Adrenal gland (tissue), 5 donors: Measurements from ENCODE around the gene LYRM4.

Experiments used
- POLR2A ChIP-seq, 2 donors: fragments of 450-650 bp; IDR thresholded peaks; one replicate each; pipeline ENCODE4 v1.6.1; 2017; ENCODE audit warnings: antibody characterized with exemption in 2 of 2, mild to moderate bottlenecking in 2 of 2, moderate library complexity in 1 of 2
- TF ChIP-seq, protein P1 (sequence below), 6 experiments: fragments of 450-650 bp in 4 of 6; fragments of 200-600 bp in 2 of 6; sonication (generic) in 1 of 6; IDR thresholded peaks; 1 replicate in 5 of 6; 2 replicates in 1 of 6; pipeline versions ENCODE4 v1.5.1 to v1.8.0; 2016 to 2021; ENCODE audit warnings: antibody characterized with exemption in 6 of 6, mild to moderate bottlenecking in 2 of 6, moderate library complexity in 1 of 6
- donor health status: DM: no; HTN: no; CAD: no.

DNA sequence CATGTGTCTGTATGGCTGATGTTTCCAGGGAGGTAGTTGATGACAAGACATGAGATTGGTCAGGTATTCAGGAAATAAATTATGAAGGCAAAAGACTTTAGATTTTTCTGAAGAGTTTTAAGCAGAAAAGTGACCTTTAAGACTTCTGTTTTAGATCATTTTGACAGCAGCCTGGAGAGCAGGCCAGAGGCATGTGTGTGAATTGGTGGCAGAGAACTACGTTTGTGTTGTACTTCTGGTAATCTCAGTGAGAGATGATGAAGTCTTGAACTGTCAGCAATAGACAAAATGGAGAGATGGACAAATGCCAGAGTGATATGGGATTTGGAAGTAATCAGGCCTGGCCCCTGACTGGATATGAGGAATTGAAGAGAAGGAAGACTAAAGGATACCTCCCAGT, 31.4 kb upstream of the LYRM4 start:
- TF ChIP-seq POLR2A (IDR thresholded peaks at IDR 0.05), result no peak
- TF ChIP-seq, protein P1, sequence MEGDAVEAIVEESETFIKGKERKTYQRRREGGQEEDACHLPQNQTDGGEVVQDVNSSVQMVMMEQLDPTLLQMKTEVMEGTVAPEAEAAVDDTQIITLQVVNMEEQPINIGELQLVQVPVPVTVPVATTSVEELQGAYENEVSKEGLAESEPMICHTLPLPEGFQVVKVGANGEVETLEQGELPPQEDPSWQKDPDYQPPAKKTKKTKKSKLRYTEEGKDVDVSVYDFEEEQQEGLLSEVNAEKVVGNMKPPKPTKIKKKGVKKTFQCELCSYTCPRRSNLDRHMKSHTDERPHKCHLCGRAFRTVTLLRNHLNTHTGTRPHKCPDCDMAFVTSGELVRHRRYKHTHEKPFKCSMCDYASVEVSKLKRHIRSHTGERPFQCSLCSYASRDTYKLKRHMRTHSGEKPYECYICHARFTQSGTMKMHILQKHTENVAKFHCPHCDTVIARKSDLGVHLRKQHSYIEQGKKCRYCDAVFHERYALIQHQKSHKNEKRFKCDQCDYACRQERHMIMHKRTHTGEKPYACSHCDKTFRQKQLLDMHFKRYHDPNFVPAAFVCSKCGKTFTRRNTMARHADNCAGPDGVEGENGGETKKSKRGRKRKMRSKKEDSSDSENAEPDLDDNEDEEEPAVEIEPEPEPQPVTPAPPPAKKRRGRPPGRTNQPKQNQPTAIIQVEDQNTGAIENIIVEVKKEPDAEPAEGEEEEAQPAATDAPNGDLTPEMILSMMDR (IDR thresholded peaks at IDR 0.05), result no peak
